Upper lobe of left lung (tissue), 6 donors: ENCODE results near the gene GGT6. TPM values are rescaled to one million over a fixed set of nuclear protein-coding genes. Genes with fewer than 3 reads are reported as not detected.

ENCODE experiments used
- ATAC-seq, 2 donors: fragments of 200-7000 bp; cut with Tn5 transposase; one replicate each; pipeline ENCODE4 v1.9.1; 2022; ENCODE audit warnings: mild to moderate bottlenecking in 2 of 2, moderate library complexity in 2 of 2; ENCODE audit not compliant: low FRiP score in 2 of 2
- DNase-seq, 2 donors: peaks; one replicate each; pipeline ENCODE4 v3.0.0-alpha.2; 2019 to 2020
- H3K27ac ChIP-seq, 4 donors: fragments of 200-600 bp; sonication (generic); one replicate each; pipeline ENCODE4 v1.5.1; 2016 to 2019
- H3K27me3 ChIP-seq, 4 donors: fragments of 200-600 bp; sonication (generic); one replicate each; pipeline ENCODE4 v1.5.1; 2017 to 2019
- H3K36me3 ChIP-seq, 4 donors: fragments of 200-600 bp; sonication (generic); one replicate each; pipeline ENCODE4 v1.5.1; 2016 to 2019
- H3K4me1 ChIP-seq, 4 donors: fragments of 200-600 bp; sonication (generic); one replicate each; pipeline ENCODE4 v1.5.1; 2018 to 2019
- H3K4me3 ChIP-seq, 4 donors: fragments of 200-600 bp; sonication (generic); one replicate each; pipeline ENCODE4 v1.5.1; 2017 to 2019; ENCODE audit warnings: mild to moderate bottlenecking in 2 of 4, moderate library complexity in 1 of 4
- H3K9me3 ChIP-seq, 4 donors: fragments of 200-600 bp; sonication (generic); one replicate each; pipeline ENCODE4 v1.5.1; 2018 to 2019
- CTCF ChIP-seq, 6 experiments: fragments of 450-650 bp in 4 of 6; fragments of 200-600 bp in 2 of 6; sonication (generic) in 2 of 6; IDR thresholded peaks; one replicate each; pipeline ENCODE4 v1.5.1; 2016 to 2019; ENCODE audit warnings: antibody characterized with exemption in 6 of 6
- EP300 ChIP-seq, 4 donors: sonication (generic); formaldehyde crosslinking; IDR thresholded peaks; one replicate each; pipeline ENCODE4 v1.5.1; 2017; ENCODE audit warnings: antibody characterized with exemption in 4 of 4, control low read depth in 2 of 4
- POLR2A ChIP-seq, 4 donors: fragments of 450-650 bp; IDR thresholded peaks; one replicate each; pipeline ENCODE4 v1.5.1; 2016 to 2017; ENCODE audit warnings: antibody characterized with exemption in 4 of 4, mild to moderate bottlenecking in 2 of 4
- POLR2AphosphoS5 ChIP-seq, 2 donors: sonication (generic); formaldehyde crosslinking; IDR thresholded peaks; one replicate each; pipeline ENCODE4 v1.5.1; 2017; ENCODE audit warnings: antibody characterized with exemption in 2 of 2
- WGBS, 2 donors: methylation state at CpG; one replicate each; pipeline ENCODE4 v1.1.5; 2017 to 2018; 5-methylcytosine and 5-hydroxymethylcytosine counted together
- total RNA-seq, 6 donors: library from RNA; depleted of rRNA in 4 of 6; stranded (reverse); fragments of >200 nt in 4 of 6; gene quantifications; one replicate each; pipeline versions ENCODE4 v1.1.0 to v1.2.1, GENCODE V29; 2016 to 2021
- donor health status: DM: no; HTN: no; CAD: no; lungs with moderate emphysema.
- donor health status: DM: no; HTN: yes; CAD: no; lungs with severe emphysema.

Gene GGT6
- total RNA-seq, 6 donors from 2014 or later, result 3.8 to 18.7 (median 9.7) TPM

- DNase-seq (peak in 1 of 2 donors; percentile 76), ATAC-seq (no peak)
- peak overlapping the region; percentile 85 to 95 (median 89) for H3K27ac ChIP-seq
- WGBS, 2 donors, result 81 to 83% methylated on average over 19 to 24 of the region's 24 CpGs
- TF ChIP-seq EP300 (IDR thresholded peaks at IDR 0.05), result no peak
- no peak for TF ChIP-seq POLR2A (IDR thresholded peaks at IDR 0.05)
- no peak for TF ChIP-seq POLR2AphosphoS5 (IDR thresholded peaks at IDR 0.05)
- no peak for TF ChIP-seq CTCF (IDR thresholded peaks at IDR 0.05)
- peaks cover 80 to 92% (median 86%) of the 10 kb centered on the region in 4 donors for H3K4me1 ChIP-seq
- H3K36me3 ChIP-seq, result no peaks in the 10 kb centered on the region
- H3K4me3 ChIP-seq, result no peak overlapping the region
- no peaks in the 10 kb centered on the region for H3K9me3 ChIP-seq
- no peaks in the 10 kb centered on the region for H3K27me3 ChIP-seq
Measured at GRCh38 chr17:4513113-4514032, 47.0 kb downstream of the GGT6 start.

- TF ChIP-seq POLR2AphosphoS5 (IDR thresholded peaks at IDR 0.05), result no peak
- TF ChIP-seq CTCF (IDR thresholded peaks at IDR 0.05), result no peak
- TF ChIP-seq EP300 (IDR thresholded peaks at IDR 0.05), result no peak
- TF ChIP-seq POLR2A (IDR thresholded peaks at IDR 0.05), result no peak
- Histone ChIP-seq H3K36me3 (no peaks in the 10 kb centered on the region), H3K27ac (peak overlapping the region; percentile 85 to 95 (median 89)), H3K4me3 (no peak overlapping the region), H3K27me3 (no peaks in the 10 kb centered on the region), H3K9me3 (no peaks in the 10 kb centered on the region), H3K4me1 (peaks cover 88 to 96% (median 93%) of the 10 kb centered on the region in 4 donors)
- DNase-seq, result peak in 1 of 2 donors; percentile 54
- WGBS, 2 donors, result 83% methylated on average over 21 to 31 of the region's 31 CpGs
- no peak for ATAC-seq
Measured at GRCh38 chr17:4512156-4513112, 47.9 kb downstream of the GGT6 start.

GRCh38 chr17:4511199-4511932, 49.0 kb downstream of the GGT6 start:
- no peaks in the 10 kb centered on the region for H3K27me3 ChIP-seq
- H3K9me3 ChIP-seq, result no peaks in the 10 kb centered on the region
- TF ChIP-seq EP300 (IDR thresholded peaks at IDR 0.05) (no peak), POLR2AphosphoS5 (IDR thresholded peaks at IDR 0.05) (no peak), CTCF (IDR thresholded peaks at IDR 0.05) (no peak), POLR2A (IDR thresholded peaks at IDR 0.05) (no peak)
- 72 to 77% methylated on average over 9 to 10 of the region's 10 CpGs for WGBS, 2 donors
- peak in 1 of 2 donors; percentile 45 for DNase-seq
- no peak for ATAC-seq
- H3K27ac ChIP-seq, result peak overlapping the region; percentile 26 to 91 (median 80)
- H3K36me3 ChIP-seq, result no peaks in the 10 kb centered on the region
- H3K4me3 ChIP-seq, result no peak overlapping the region
- H3K4me1 ChIP-seq, result peaks cover 93 to 97% (median 96%) of the 10 kb centered on the region in 4 donors

- WGBS, 2 donors, result 59 to 63% methylated on average over 11 of the region's 11 CpGs
- TF ChIP-seq POLR2AphosphoS5 (IDR thresholded peaks at IDR 0.05), result peak in 1 of 2 donors; percentile 2
- TF ChIP-seq CTCF (IDR thresholded peaks at IDR 0.05), result no peak
- no peak overlapping the region for H3K4me3 ChIP-seq
- DNase-seq, result no peak
- H3K27me3 ChIP-seq, result no peaks in the 10 kb centered on the region
- peak overlapping the region; percentile 68 to 91 (median 80) for H3K27ac ChIP-seq
- no peak for ATAC-seq
- H3K4me1 ChIP-seq, result peaks cover 93 to 99% (median 97%) of the 10 kb centered on the region in 4 donors
- no peaks in the 10 kb centered on the region for H3K9me3 ChIP-seq
- no peaks in the 10 kb centered on the region for H3K36me3 ChIP-seq
Measured at GRCh38 chr17:4510618-4510941, 49.8 kb downstream of the GGT6 start.
